ENCODE data around the gene CDK14. TPM values are rescaled to one million over a fixed set of nuclear protein-coding genes. Genes with fewer than 3 reads are reported as not detected.

CDK14 gene
- total RNA-seq, 1 experiment from 2014 or later, result 57.9 TPM

- TF ChIP-seq ATF3 (CRISPR knock-in tag; conservative IDR thresholded peaks at IDR 0.05), result no peak
- TF ChIP-seq HMGA2 (CRISPR knock-in tag; IDR thresholded peaks at IDR 0.05), result no peak
- TF ChIP-seq NFYB (CRISPR knock-in tag; conservative IDR thresholded peaks at IDR 0.05; ENCODE audit: low read depth), result no peak
- TF ChIP-seq ZNF416 (CRISPR knock-in tag; IDR thresholded peaks at IDR 0.05), result no peak
- no peak for TF ChIP-seq SOX15 (CRISPR knock-in tag; IDR thresholded peaks at IDR 0.05)
- TF ChIP-seq USF2 (CRISPR knock-in tag; IDR thresholded peaks at IDR 0.05), result no peak
- no peak for TF ChIP-seq FOXP1 (CRISPR knock-in tag; IDR thresholded peaks at IDR 0.05; ENCODE audit: borderline replicate concordance)
Measured at GRCh38 chr7:90889210-90889609, 293.1 kb downstream of the CDK14 start (continued).

- peaks cover 15% of the 10 kb centered on the region for H3K4me1 Mint-ChIP-seq
- ChIA-PET POLR2A (no interaction called here), CTCF (no interaction called here)
- no peaks in the 10 kb centered on the region for H3K9me3 Mint-ChIP-seq
- H3K27ac Mint-ChIP-seq, result no peak overlapping the region
- ATAC-seq (no peak), DNase-seq (ENCODE audit: low spot score) (no peak)
- TF ChIP-seq NFYB (CRISPR knock-in tag; conservative IDR thresholded peaks at IDR 0.05; ENCODE audit: low read depth), result no peak
- no peak overlapping the region for H3K4me3 Mint-ChIP-seq
- no peaks in the 10 kb centered on the region for H3K36me3 Mint-ChIP-seq
- no peaks in the 10 kb centered on the region for H3K27me3 Mint-ChIP-seq (ENCODE audit: low read depth)
Measured at GRCh38 chr7:90889644-90890043, 293.5 kb downstream of the CDK14 start.

GRCh38 chr7:90891529-90891928, 295.4 kb downstream of the CDK14 start:
- Mint-ChIP-seq H3K4me1 (peaks cover 20% of the 10 kb centered on the region), H3K27me3 (ENCODE audit: low read depth) (no peaks in the 10 kb centered on the region), H3K9me3 (no peaks in the 10 kb centered on the region), H3K27ac (no peak overlapping the region), H3K4me3 (no peak overlapping the region), H3K36me3 (no peaks in the 10 kb centered on the region)
- POLR2A ChIA-PET, result no interaction called here
- DNase-seq (ENCODE audit: low spot score), result no peak
- no peak for ATAC-seq
- CTCF ChIA-PET, result no interaction called here
- TF ChIP-seq SMAD4 (CRISPR knock-in tag; IDR thresholded peaks at IDR 0.05), result no peak
- no peak for TF ChIP-seq ZNF121 (CRISPR knock-in tag; IDR thresholded peaks at IDR 0.05)
- TF ChIP-seq JAZF1 (CRISPR knock-in tag; IDR thresholded peaks at IDR 0.05), result no peak
- no peak for TF ChIP-seq ETV6 (CRISPR knock-in tag; IDR thresholded peaks at IDR 0.05)
- no peak for TF ChIP-seq PRDM15 (CRISPR knock-in tag; IDR thresholded peaks at IDR 0.05)
- TF ChIP-seq ATF2 (CRISPR knock-in tag; IDR thresholded peaks at IDR 0.05; ENCODE audit: borderline replicate concordance, low read depth), result no peak
- TF ChIP-seq E2F4 (CRISPR knock-in tag; IDR thresholded peaks at IDR 0.05; ENCODE audit: borderline replicate concordance, low read depth), result no peak
- TF ChIP-seq ZSCAN18 (CRISPR knock-in tag; IDR thresholded peaks at IDR 0.05), result no peak
- no peak for TF ChIP-seq IRF1 (CRISPR knock-in tag; IDR thresholded peaks at IDR 0.05)
- no peak for TF ChIP-seq ZBTB43 (CRISPR knock-in tag; IDR thresholded peaks at IDR 0.05)
- TF ChIP-seq ERG (CRISPR knock-in tag; IDR thresholded peaks at IDR 0.05), result no peak
- no peak for TF ChIP-seq OVOL2 (CRISPR knock-in tag; IDR thresholded peaks at IDR 0.05; ENCODE audit: borderline replicate concordance)
- no peak for TF ChIP-seq CREM (CRISPR knock-in tag; IDR thresholded peaks at IDR 0.05)
- no peak for TF ChIP-seq ZNF219 (CRISPR knock-in tag; IDR thresholded peaks at IDR 0.05; ENCODE audit: borderline replicate concordance)
